Mononuclear cell (primary cell): Measurements from ENCODE around the gene AKAP6. TPM values are rescaled to one million over a fixed set of nuclear protein-coding genes. Genes with fewer than 3 reads are reported as not detected.

ENCODE experiments used
- H3K27me3 ChIP-seq: 2 replicates; pipeline ENCODE4 v1.6.0; 2011; ENCODE audit warnings: low read length, control low read depth; ENCODE audit not compliant: insufficient read depth
- H3K4me1 ChIP-seq: 2 replicates; pipeline ENCODE4 v1.5.1; 2011; ENCODE audit warnings: mild to moderate bottlenecking, low read length, control low read depth; ENCODE audit not compliant: insufficient read depth
- H3K4me3 ChIP-seq: 2 replicates; pipeline ENCODE4 v1.5.1; 2011; ENCODE audit warnings: mild to moderate bottlenecking, low read length, moderate library complexity
- H3K9me3 ChIP-seq: 2 replicates; pipeline ENCODE4 v1.5.1; 2011; ENCODE audit warnings: low read depth, mild to moderate bottlenecking, control low read depth, low read length
- total RNA-seq: library from RNA; depleted of rRNA; stranded (reverse); fragments of >200 nt; gene quantifications from one replicate; pipeline ENCODE4 v1.2.3, GENCODE V29; 2012

The AKAP6 gene
- total RNA-seq, 1 donor = 5.6 TPM

- H3K9me3 ChIP-seq = no peaks in the 10 kb centered on the region
- H3K27me3 ChIP-seq = no peaks in the 10 kb centered on the region
- no peak overlapping the region for H3K4me3 ChIP-seq
- H3K4me1 ChIP-seq = no peaks in the 10 kb centered on the region
These were observed 517.8 kb downstream of the AKAP6 start for GRCh38 chr14:32846821-32847365.

DNA sequence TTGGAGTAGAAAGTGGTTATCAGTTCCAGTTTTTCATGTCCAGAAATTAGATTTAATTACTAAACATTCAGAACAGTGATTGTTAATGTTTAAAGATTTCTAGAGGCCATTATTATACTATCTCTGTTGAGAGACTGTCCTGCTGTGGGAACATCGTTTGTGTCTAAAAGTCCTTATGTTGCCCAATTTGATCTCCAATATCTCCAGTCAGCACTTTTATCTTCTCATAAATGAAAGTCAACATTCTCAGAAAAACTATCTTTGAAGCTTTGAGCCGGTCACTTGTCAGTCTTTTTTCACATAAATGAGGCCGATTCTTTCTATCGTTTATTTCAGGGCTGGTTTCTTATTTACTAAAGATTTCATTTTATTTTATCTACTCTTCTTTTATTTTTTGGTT is 518.8 kb downstream of the AKAP6 start:
- no peaks in the 10 kb centered on the region for H3K9me3 ChIP-seq
- H3K27me3 ChIP-seq = no peaks in the 10 kb centered on the region
- H3K4me1 ChIP-seq = no peaks in the 10 kb centered on the region
- no peak overlapping the region for H3K4me3 ChIP-seq

- Histone ChIP-seq H3K9me3 (no peaks in the 10 kb centered on the region), H3K4me1 (no peaks in the 10 kb centered on the region), H3K4me3 (no peak overlapping the region), H3K27me3 (no peaks in the 10 kb centered on the region)
These were observed 536.8 kb downstream of the AKAP6 start for GRCh38 chr14:32865827-32866376.

- Histone ChIP-seq H3K4me1 (no peaks in the 10 kb centered on the region), H3K9me3 (no peaks in the 10 kb centered on the region), H3K4me3 (no peak overlapping the region), H3K27me3 (no peaks in the 10 kb centered on the region)
These were observed 554.1 kb downstream of the AKAP6 start for GRCh38 chr14:32883188-32883587.

Other genes with a start within 250 kb of the AKAP6 start
- gene RNU6-7, start 127.3 kb upstream of the AKAP6 start, total RNA-seq = not detected
- not detected for gene RNU6-8, start 126.0 kb upstream of the AKAP6 start, total RNA-seq